Transverse colon (tissue), 4 donors: Measurements from ENCODE around the gene SF1. TPM values are rescaled to one million over a fixed set of nuclear protein-coding genes. Genes with fewer than 3 reads are reported as not detected.

Experiments used
- DNase-seq: peaks from one replicate; pipeline ENCODE4 v3.0.0-alpha.2; 2019
- H3K27ac ChIP-seq, 4 donors: fragments of 200-600 bp; sonication (generic); 2 replicates each; pipeline ENCODE4 v1.5.1; 2016 to 2018; ENCODE audit warnings: inconsistent platforms in 4 of 4
- H3K27me3 ChIP-seq: fragments of 200-600 bp; sonication (generic); 2 replicates; pipeline ENCODE4 v1.5.1; 2017; ENCODE audit warnings: inconsistent platforms
- H3K36me3 ChIP-seq, 4 donors: fragments of 200-600 bp; sonication (generic); 2 replicates each; pipeline ENCODE4 v1.5.1; 2017 to 2019; ENCODE audit warnings: inconsistent platforms in 4 of 4
- H3K4me1 ChIP-seq, 4 donors: fragments of 200-600 bp; sonication (generic); 2 replicates each; pipeline ENCODE4 v1.5.1; 2017 to 2020; ENCODE audit warnings: inconsistent platforms in 4 of 4
- H3K4me3 ChIP-seq, 4 donors: fragments of 200-600 bp; sonication (generic); 1 replicate in 1 of 4; 2 replicates in 3 of 4; pipeline versions ENCODE4 v1.5.1 to v1.6.1; 2017 to 2019; ENCODE audit warnings: inconsistent platforms in 4 of 4
- H3K9me3 ChIP-seq, 2 donors: fragments of 200-600 bp; sonication (generic); 2 replicates each; pipeline ENCODE4 v1.5.1; 2017 to 2019; ENCODE audit warnings: inconsistent platforms in 2 of 2
- CTCF ChIP-seq, 5 experiments: fragments of 200-600 bp in 3 of 5; fragments of 450-650 bp in 2 of 5; sonication (generic) in 3 of 5; IDR thresholded peaks; 1 replicate in 2 of 5; 2 replicates in 3 of 5; pipeline ENCODE4 v1.5.1; 2016 to 2017; ENCODE audit warnings: antibody characterized with exemption in 5 of 5, inconsistent platforms in 3 of 5, mild to moderate bottlenecking in 2 of 5, moderate library complexity in 1 of 5
- EP300 ChIP-seq: sonication (generic); formaldehyde crosslinking; IDR thresholded peaks from one replicate; pipeline ENCODE4 v1.6.1; 2017; ENCODE audit warnings: antibody characterized with exemption, low read depth
- POLR2A ChIP-seq: fragments of 450-650 bp; IDR thresholded peaks from one replicate; pipeline ENCODE4 v1.6.1; 2016; ENCODE audit warnings: antibody characterized with exemption, mild to moderate bottlenecking, moderate library complexity
- POLR2AphosphoS5 ChIP-seq, 3 donors: sonication (generic); formaldehyde crosslinking; IDR thresholded peaks; one replicate each; pipeline ENCODE4 v1.6.1; 2016; ENCODE audit warnings: antibody characterized with exemption in 3 of 3
- WGBS, 2 donors: methylation state at CpG; one replicate each; pipeline ENCODE4 v1.1.5; 2018; ENCODE audit warnings: low coverage in 1 of 2; 5-methylcytosine and 5-hydroxymethylcytosine counted together
- in situ Hi-C, 4 donors: fragments of 200-750 bp; cut with MboI; loops; one replicate each; pipeline versions ENCODE4 v1.15.0 to v1.15.1; 2017; ENCODE audit warnings: low sequenced_read_pairs in 3 of 4, low pct_ligation_motif_present in 1 of 4, low pct_unique_long_range_greater_than_20kb in 1 of 4
- intact Hi-C: fragments of 100-400 bp; cut with DNase I; formaldehyde crosslinking; loops from one replicate; pipeline ENCODE4 v1.15.1; 2023; ENCODE audit warnings: low total_unique reads
- total RNA-seq, 4 donors: library from RNA; depleted of rRNA; stranded (reverse); fragments of >200 nt; gene quantifications; one replicate each; pipeline ENCODE4 v1.1.0, GENCODE V29; 2016

Gene SF1
- total RNA-seq, 4 donors from 2014 or later: 196 to 458 (median 377) TPM

GRCh38 chr11:64754919-64755662 lies 23.3 kb downstream of the SF1 start:
- Histone ChIP-seq H3K9me3 (no peaks in the 10 kb centered on the region), H3K27ac (no peak overlapping the region), H3K4me1 (peaks cover 1 to 14% (median 3%) of the 10 kb centered on the region in 4 donors), H3K4me3 (no peak overlapping the region), H3K36me3 (no peaks in the 10 kb centered on the region), H3K27me3 (no peaks in the 10 kb centered on the region)
- TF ChIP-seq EP300: no peak
- in situ Hi-C loops: no loop called here
- WGBS, 2 donors: 91% methylated on average over 21 of the region's 21 CpGs; no CpG with 5 or more reads in 1 of the 2 donors
- intact Hi-C loops: no loop called here
- no peak for DNase-seq

GRCh38 chr11:64754124-64754918 lies 24.0 kb downstream of the SF1 start:
- Histone ChIP-seq H3K9me3 (no peaks in the 10 kb centered on the region), H3K27me3 (no peaks in the 10 kb centered on the region), H3K27ac (no peak overlapping the region), H3K4me1 (peaks cover 0 to 6% (median 2%) of the 10 kb centered on the region in 4 donors), H3K36me3 (no peaks in the 10 kb centered on the region), H3K4me3 (no peak overlapping the region)
- in situ Hi-C loops (no loop called here), intact Hi-C loops (no loop called here)
- no peak for DNase-seq
- 90 to 94% methylated on average over 16 to 26 of the region's 26 CpGs for WGBS, 2 donors
- TF ChIP-seq EP300 (no peak), CTCF (IDR thresholded peaks at IDR 0.05) (no peak), POLR2A (no peak), POLR2AphosphoS5 (IDR thresholded peaks at IDR 0.05) (no peak)

DNA sequence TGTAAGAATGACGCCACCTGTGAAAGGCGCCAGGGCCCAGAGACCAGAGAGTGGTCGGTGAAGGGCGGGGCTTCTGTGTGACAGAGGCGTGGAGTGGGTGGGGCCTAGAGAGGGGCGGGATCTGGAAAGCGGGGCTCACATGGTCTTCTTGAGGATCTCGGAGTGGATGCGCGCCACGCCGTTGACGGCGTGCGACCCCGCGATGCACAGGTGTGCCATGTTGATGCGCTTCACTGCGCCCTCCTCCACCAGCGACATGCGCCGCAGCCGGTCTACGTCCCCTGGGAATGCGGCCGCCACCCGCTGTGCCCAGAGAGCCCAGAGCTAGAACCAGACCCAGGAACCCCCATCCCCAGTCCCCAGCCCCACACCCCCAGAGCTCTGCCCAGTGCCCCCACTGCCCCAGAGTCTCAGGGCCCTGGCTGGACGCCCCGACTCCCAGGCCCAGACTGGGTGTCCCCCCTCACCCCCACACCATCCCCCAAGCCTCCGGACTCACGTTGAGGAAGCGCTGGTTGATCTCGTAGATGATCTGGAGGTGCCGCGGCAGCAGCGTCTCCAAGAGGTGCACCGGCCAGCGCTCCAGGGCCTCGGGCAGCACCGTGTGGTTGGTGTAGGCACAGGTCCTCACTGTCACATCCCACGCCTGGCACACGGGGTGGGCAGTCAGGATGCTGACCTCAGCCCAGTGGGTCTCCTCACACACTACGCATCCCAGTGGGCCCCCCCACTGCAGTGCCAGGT lies 24.8 kb downstream of the SF1 start:
- in situ Hi-C loops: no loop called here
- Histone ChIP-seq H3K9me3 (no peaks in the 10 kb centered on the region), H3K4me3 (no peak overlapping the region), H3K27me3 (no peaks in the 10 kb centered on the region), H3K4me1 (no peaks in the 10 kb centered on the region), H3K36me3 (no peaks in the 10 kb centered on the region), H3K27ac (no peak overlapping the region)
- TF ChIP-seq POLR2A: no peak
- no peak for TF ChIP-seq CTCF (IDR thresholded peaks at IDR 0.05)
- no peak for TF ChIP-seq POLR2AphosphoS5 (IDR thresholded peaks at IDR 0.05)
- TF ChIP-seq EP300: no peak
- intact Hi-C loops: no loop called here
- no peak for DNase-seq
- WGBS, 2 donors: 91 to 99% methylated on average over 12 to 42 of the region's 43 CpGs

DNA sequence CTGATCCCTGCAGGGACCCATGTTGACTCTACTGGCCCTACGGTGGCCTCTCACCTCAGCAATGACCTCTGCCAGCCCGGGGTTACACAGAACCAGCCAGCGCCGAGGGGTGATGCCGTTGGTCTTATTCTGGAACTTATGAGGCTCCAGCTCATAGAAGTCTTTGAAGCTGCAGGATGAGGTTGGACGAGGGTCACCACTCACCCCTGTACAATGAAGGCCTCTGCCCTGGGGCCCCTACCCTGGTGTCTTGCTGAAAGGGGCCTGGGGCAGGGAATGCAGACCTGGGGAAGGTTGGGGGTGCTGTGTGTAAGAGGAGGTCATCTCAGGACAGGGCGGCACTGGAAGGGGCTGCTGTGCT lies 25.3 kb downstream of the SF1 start:
- in situ Hi-C loops: no loop called here
- no peaks in the 10 kb centered on the region for H3K4me1 ChIP-seq
- no peak for DNase-seq
- intact Hi-C loops: no loop called here
- no peaks in the 10 kb centered on the region for H3K9me3 ChIP-seq
- 97% methylated on average over 7 of the region's 7 CpGs; no CpG with 5 or more reads in 1 of the 2 donors for WGBS, 2 donors
- H3K27me3 ChIP-seq: no peaks in the 10 kb centered on the region
- no peak for TF ChIP-seq EP300
- TF ChIP-seq CTCF (IDR thresholded peaks at IDR 0.05): no peak
- no peak for TF ChIP-seq POLR2AphosphoS5 (IDR thresholded peaks at IDR 0.05)
- no peaks in the 10 kb centered on the region for H3K36me3 ChIP-seq
- no peak overlapping the region for H3K27ac ChIP-seq
- H3K4me3 ChIP-seq: no peak overlapping the region
